Measurements from ENCODE around the gene ARHGAP6. TPM values are rescaled to one million over a fixed set of nuclear protein-coding genes. Genes with fewer than 3 reads are reported as not detected.

Gene ARHGAP6
- total and polyA plus RNA-seq, 2 of the 4 experiments (the other 2 are of a cell fraction): 1.4 to 1.8 TPM

DNA sequence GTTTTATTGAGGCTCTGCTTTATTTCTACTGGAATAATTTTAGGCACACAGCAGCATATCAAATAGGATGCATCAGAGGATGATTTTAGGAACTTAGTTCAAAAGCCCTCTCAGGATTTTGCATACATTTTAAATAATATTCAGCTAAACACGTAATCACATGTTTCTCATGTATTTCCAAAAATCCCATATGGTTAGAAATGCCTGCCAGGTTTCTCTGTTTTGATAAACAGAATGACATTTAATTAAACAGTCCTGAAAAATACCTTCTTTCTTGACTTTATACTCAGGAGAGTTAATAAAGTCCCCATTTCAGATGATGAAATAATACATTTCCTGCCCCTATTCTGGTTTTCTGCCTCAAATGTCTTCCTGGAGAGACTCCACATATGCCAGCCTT lies 459.0 kb downstream of the ARHGAP6 start:
- Histone ChIP-seq H3K9me3 (ENCODE audit: control insufficient read depth, insufficient read depth, low read length) (no peaks in the 10 kb centered on the region), H3K14ac (replicated peaks; ENCODE audit: low read depth, low read length) (no peak overlapping the region), H3K18ac (ENCODE audit: low read depth, low read length) (no peak overlapping the region), H4K5ac (ENCODE audit: low read depth, low read length) (no peak overlapping the region), H2BK15ac (ENCODE audit: low read depth, low read length) (no peak overlapping the region), H3K4me2 (ENCODE audit: low read depth, low read length) (no peak overlapping the region), H3K4ac (ENCODE audit: low read depth, low read length) (no peak overlapping the region), H3K4me1 (ENCODE audit: control insufficient read depth, insufficient read depth, low read length) (peaks cover 2% of the 10 kb centered on the region; the same call in 1 of the 2 replicates), H2BK20ac (ENCODE audit: low read depth, low read length) (no peak overlapping the region), H3K36me3 (ENCODE audit: control insufficient read depth, insufficient read depth, low read length) (no peaks in the 10 kb centered on the region), H3K9ac (ENCODE audit: low read depth, low read length) (no peak overlapping the region), H2AK9ac (replicated peaks; ENCODE audit: low read depth, low read length, poor library complexity) (no peak overlapping the region), H2BK5ac (ENCODE audit: low read depth, low read length, poor library complexity, severe bottlenecking) (no peak overlapping the region), H3K9me1 (ENCODE audit: insufficient read depth, low read length) (no peaks in the 10 kb centered on the region), H4K20me1 (ENCODE audit: insufficient read depth, low read length) (no peaks in the 10 kb centered on the region), H3K56ac (ENCODE audit: extremely low read depth, insufficient read depth, low read length) (no peak overlapping the region), H2AFZ (replicated peaks; ENCODE audit: low read length, poor library complexity) (no peak overlapping the region), H4K91ac (ENCODE audit: insufficient read depth, low read depth, low read length) (no peak overlapping the region), H3K4me3 (ENCODE audit: insufficient read depth, low read depth, low read length) (no peak overlapping the region), H3K23ac (ENCODE audit: low read depth, low read length) (no peak overlapping the region), H3K27me3 (ENCODE audit: control insufficient read depth, insufficient read depth, low read length) (no peaks in the 10 kb centered on the region), H3K27ac (ENCODE audit: insufficient read depth, low read length) (no peak overlapping the region), H3K79me1 (ENCODE audit: low read depth in 1 of 2, low read length in 2 of 2) (no peaks in the 10 kb centered on the region), H2AK5ac (ENCODE audit: low read depth, low read length) (no peak overlapping the region), H4K8ac (ENCODE audit: low read depth in 2 of 2, low read length in 2 of 2) (no peak overlapping the region), H2BK120ac (ENCODE audit: low read depth, low read length) (no peak overlapping the region)
- ATAC-seq (ENCODE audit: low read depth): no peak
- no CpG with 5 or more reads among the region's 1 CpG for WGBS, 2 experiments (ENCODE audit: extremely low coverage in 2 of 2, insufficient read length in 1 of 2)
- intact Hi-C loops (cut with micrococcal nuclease): no loop called here
- no peak for DNase-seq
- no TSS peak for BruUV-seq (replicated peaks)
- dilution Hi-C loops (cut with HindIII; ENCODE audit: low sequenced_read_pairs, unreplicated experiment): no loop called here
- POLR2A ChIA-PET (ENCODE audit: unreplicated experiment): no interaction called here
- TF ChIP-seq RFX5 (IDR thresholded peaks at IDR 0.05; ENCODE audit: low read depth, low read length) (no peak), NFE2L2 (IDR thresholded peaks at IDR 0.05; ENCODE audit: low read depth, low read length) (no peak)
- TF ChIP-seq, protein P1, sequence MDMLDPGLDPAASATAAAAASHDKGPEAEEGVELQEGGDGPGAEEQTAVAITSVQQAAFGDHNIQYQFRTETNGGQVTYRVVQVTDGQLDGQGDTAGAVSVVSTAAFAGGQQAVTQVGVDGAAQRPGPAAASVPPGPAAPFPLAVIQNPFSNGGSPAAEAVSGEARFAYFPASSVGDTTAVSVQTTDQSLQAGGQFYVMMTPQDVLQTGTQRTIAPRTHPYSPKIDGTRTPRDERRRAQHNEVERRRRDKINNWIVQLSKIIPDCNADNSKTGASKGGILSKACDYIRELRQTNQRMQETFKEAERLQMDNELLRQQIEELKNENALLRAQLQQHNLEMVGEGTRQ (IDR thresholded peaks at IDR 0.05; ENCODE audit: low read depth, low read length): no peak
- CTCF ChIA-PET: no interaction called here
- in situ Hi-C loops (cut with MboI; ENCODE audit: low sequenced_read_pairs): no loop called here
